ENCODE results near the gene RAB3A.

Gene RAB3A

GRCh38 chr19:18196511-18196845, 7.4 kb downstream of the RAB3A start:
- no peak for DNase-seq

- DNase-seq, result peak; percentile 25
These were observed 9.1 kb downstream of the RAB3A start for GRCh38 chr19:18194554-18195238.

- no peak for DNase-seq
These were observed 9.7 kb downstream of the RAB3A start for GRCh38 chr19:18194181-18194530.

- no peak for DNase-seq
These were observed 10.3 kb downstream of the RAB3A start for GRCh38 chr19:18193388-18194180.

- peak; percentile 100 for DNase-seq
These were observed 11.0 kb downstream of the RAB3A start, which contains the start of gene MPV17L2 for GRCh38 chr19:18192673-18193387. TSS of gene MPV17L2 (plus strand) at chr19:18193218. CDS start at chr19:18193282, 64 bp downstream.

GRCh38 chr19:18191640-18192062, 12.2 kb downstream of the RAB3A start:
- DNase-seq, result no peak

GRCh38 chr19:18190278-18190677, 13.6 kb downstream of the RAB3A start:
- DNase-seq, result no peak

GRCh38 chr19:18185538-18185937, 18.3 kb downstream of the RAB3A start:
- no peak for DNase-seq

- DNase-seq, result no peak
These were observed 20.3 kb downstream of the RAB3A start for GRCh38 chr19:18183529-18183928.

GRCh38 chr19:18179957-18180356, 23.9 kb downstream of the RAB3A start:
- DNase-seq, result no peak

GRCh38 chr19:18176367-18177310, 27.2 kb downstream of the RAB3A start:
- no peak for DNase-seq

- DNase-seq, result no peak
These were observed 28.9 kb downstream of the RAB3A start for GRCh38 chr19:18174983-18175382.

GRCh38 chr19:18173572-18174288, 30.1 kb downstream of the RAB3A start, which contains the start of gene IFI30:
TSS of gene IFI30 (plus strand) at chr19:18173813. CDS start at chr19:18173842, 29 bp downstream.
- peak; percentile 77 for DNase-seq

GRCh38 chr19:18173054-18173571, 30.7 kb downstream of the RAB3A start:
- no peak for DNase-seq

- no peak for DNase-seq
These were observed 31.4 kb downstream of the RAB3A start for GRCh38 chr19:18172331-18173053.

GRCh38 chr19:18171605-18172327, 32.1 kb downstream of the RAB3A start:
- DNase-seq, result no peak

GRCh38 chr19:18170714-18171255, 33.1 kb downstream of the RAB3A start:
- no peak for DNase-seq

GRCh38 chr19:18168673-18169381, 35.0 kb downstream of the RAB3A start:
- no peak for DNase-seq

All from activated CD4-positive, alpha-beta T cell treated with anti-CD3 and anti-CD28 coated beads, Interleukin-2, amount 50 U/mL, for 16 hours (primary cell).